Effector memory CD8-positive, alpha-beta T cell (primary cell): Measurements from ENCODE around the gene ZBTB43.
A peak's percentile ranks its signal among the peaks of the same experiment; 100 is the strongest.
"Not testable (repeated sequence)": the region's sequence is repeated elsewhere in the genome, so short reads cannot be mapped to it uniquely, and the experiment has no call there.

ENCODE experiments used
- ATAC-seq: fragments of 150-1000 bp; cut with Tn5 transposase; replicated peaks from 2 replicates; pipeline ENCODE4 v1.10.0; 2021; ENCODE audit warnings: mild to moderate bottlenecking, moderate library complexity
- DNase-seq, 3 experiments: peaks; one replicate each; pipeline ENCODE4 v3.0.0; 2021
- H3K27ac Mint-ChIP-seq, 2 donors: one replicate each; pipeline ENCODE4 v1.8.0; 2022; ENCODE audit warnings: mild to moderate bottlenecking in 2 of 2, mixed read lengths in 2 of 2, moderate library complexity in 2 of 2
- H3K27me3 Mint-ChIP-seq, 2 donors: one replicate each; pipeline ENCODE4 v1.8.0; 2022; ENCODE audit warnings: mixed read lengths in 2 of 2
- H3K36me3 Mint-ChIP-seq: one replicate; pipeline ENCODE4 v1.8.0; 2022; ENCODE audit warnings: mild to moderate bottlenecking, moderate library complexity, mixed read lengths; ENCODE audit not compliant: insufficient read depth
- H3K4me1 Mint-ChIP-seq, 2 donors: one replicate each; pipeline ENCODE4 v1.8.0; 2022; ENCODE audit warnings: low read depth in 2 of 2, mixed read lengths in 2 of 2
- H3K4me3 Mint-ChIP-seq, 2 donors: one replicate each; pipeline ENCODE4 v1.8.0; 2022; ENCODE audit warnings: mild to moderate bottlenecking in 2 of 2, mixed read lengths in 2 of 2, moderate library complexity in 2 of 2
- H3K9me3 Mint-ChIP-seq, 2 donors: one replicate each; pipeline ENCODE4 v1.8.0; 2022; ENCODE audit warnings: mixed read lengths in 2 of 2

Gene ZBTB43

DNA sequence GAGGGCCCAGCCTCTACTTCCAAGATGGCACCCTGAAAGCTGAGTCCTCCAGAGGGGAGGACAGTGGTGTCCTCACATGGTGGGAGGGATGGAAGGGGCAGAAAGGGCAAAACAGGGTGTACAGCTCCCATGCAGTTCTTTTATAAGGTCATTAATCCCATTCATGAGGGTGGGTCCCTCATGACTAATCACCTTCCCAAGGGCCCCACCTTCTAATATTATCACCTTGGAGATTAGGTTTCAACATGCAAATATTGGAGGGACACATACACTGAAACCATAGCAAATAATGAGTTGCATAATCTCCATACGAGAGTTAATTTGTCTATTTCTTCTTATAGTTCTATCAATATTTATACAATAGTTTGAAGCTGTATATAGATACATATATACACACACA lies 5.8 kb upstream of the ZBTB43 start:
- no peak for ATAC-seq
- DNase-seq: no peak
- H3K36me3 Mint-ChIP-seq: no peaks in the 10 kb centered on the region
- H3K4me1 Mint-ChIP-seq: peaks cover 2 to 3% of the 10 kb centered on the region in 2 donors
- H3K27ac Mint-ChIP-seq: no peak overlapping the region
- peaks cover 8% of the 10 kb centered on the region in 2 donors for H3K27me3 Mint-ChIP-seq
- no peak overlapping the region for H3K4me3 Mint-ChIP-seq
- H3K9me3 Mint-ChIP-seq: peaks cover 0 to 1% of the 10 kb centered on the region in 2 donors

DNA sequence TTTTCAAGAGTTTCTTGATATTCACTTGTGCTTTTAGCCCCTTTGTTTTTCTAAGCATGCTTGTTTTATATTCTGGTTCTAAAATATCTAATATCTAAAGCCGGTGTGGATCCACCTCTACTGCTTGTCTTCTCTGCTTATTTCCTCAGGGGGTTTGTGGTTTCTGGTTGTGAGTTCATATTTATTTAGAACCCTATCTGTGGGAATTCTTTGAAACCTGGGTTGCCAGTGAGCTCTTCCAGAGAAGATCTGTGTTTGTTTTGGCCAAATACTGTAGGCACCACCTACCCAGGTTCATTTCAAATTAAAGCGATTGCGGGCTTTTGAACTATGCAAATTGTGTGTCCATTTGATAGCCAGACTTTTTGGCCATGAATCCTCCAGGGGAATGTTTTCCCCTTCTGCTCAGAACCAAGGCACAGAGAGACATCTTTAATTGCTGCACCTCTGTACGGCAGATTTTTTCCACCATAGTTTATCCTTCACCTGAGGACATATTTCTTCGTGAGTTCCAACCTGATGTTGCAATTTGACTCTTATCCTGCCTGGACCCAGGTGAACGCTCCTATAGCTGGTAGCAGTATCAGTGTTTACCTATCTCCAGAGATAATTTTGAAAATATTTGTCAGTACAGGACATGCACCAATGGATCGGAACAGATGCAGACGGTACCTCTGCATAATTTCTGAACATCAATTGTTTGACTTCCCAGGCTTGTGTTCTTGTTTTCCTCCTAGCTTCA lies 2.4 kb upstream of the ZBTB43 start:
- H3K27me3 Mint-ChIP-seq: no peaks in the 10 kb centered on the region
- peaks cover 0 to 1% of the 10 kb centered on the region in 2 donors for H3K9me3 Mint-ChIP-seq
- H3K36me3 Mint-ChIP-seq: peaks cover 21% of the 10 kb centered on the region
- no peak overlapping the region for H3K4me3 Mint-ChIP-seq
- no peak for ATAC-seq
- H3K4me1 Mint-ChIP-seq: peaks cover 20 to 28% of the 10 kb centered on the region in 2 donors
- H3K27ac Mint-ChIP-seq: no peak overlapping the region
- no peak for DNase-seq

DNA sequence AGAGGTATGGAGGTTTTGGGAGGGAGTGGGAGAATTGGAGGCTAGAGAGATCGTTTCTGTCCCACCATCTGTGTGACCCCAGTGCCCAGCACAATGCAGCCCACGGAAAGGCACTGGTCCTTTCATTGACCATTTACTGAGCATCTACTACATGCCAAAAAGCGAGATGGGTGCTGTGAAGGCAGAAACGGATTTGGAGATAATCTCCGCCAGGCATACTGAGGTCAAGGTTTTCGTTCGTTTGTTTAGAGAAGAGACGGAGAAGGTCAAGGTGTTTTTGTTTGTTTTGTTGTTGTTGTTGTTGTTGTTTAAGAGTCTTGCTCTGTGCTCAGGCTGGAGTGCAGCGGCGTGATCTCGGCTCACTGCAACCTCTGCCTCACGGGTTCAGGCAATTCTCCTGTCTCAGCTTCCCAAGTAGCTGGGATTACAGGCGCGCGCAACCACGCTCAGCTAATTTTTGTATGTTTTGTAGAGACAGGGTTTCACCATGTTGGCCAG lies 593 bp upstream of the ZBTB43 start:
- Mint-ChIP-seq H3K4me1 (peaks cover 22 to 34% of the 10 kb centered on the region in 2 donors), H3K4me3 (peak overlapping the region; percentile 86 to 96), H3K9me3 (peaks cover 0 to 1% of the 10 kb centered on the region in 2 donors), H3K36me3 (peaks cover 31% of the 10 kb centered on the region), H3K27me3 (no peaks in the 10 kb centered on the region), H3K27ac (peak overlapping the region; percentile 93 to 98)
- no peak for DNase-seq
- no peak for ATAC-seq

- Mint-ChIP-seq H3K27me3 (no peaks in the 10 kb centered on the region), H3K27ac (peak overlapping the region; percentile 93 to 98), H3K9me3 (peaks cover 0 to 1% of the 10 kb centered on the region in 2 donors), H3K4me1 (peaks cover 22 to 34% of the 10 kb centered on the region in 2 donors), H3K4me3 (peak overlapping the region; percentile 86 to 96), H3K36me3 (peaks cover 45% of the 10 kb centered on the region)
- DNase-seq (peak; percentile 76 to 82 (median 80)), ATAC-seq (peak; percentile 90)
Measured at GRCh38 chr9:126805554-126806262, 868 bp downstream of the ZBTB43 start.

GRCh38 chr9:126806336-126806735 lies 1.5 kb downstream of the ZBTB43 start:
- Mint-ChIP-seq H3K4me3 (peak overlapping the region; percentile 86 to 96), H3K4me1 (peaks cover 22 to 34% of the 10 kb centered on the region in 2 donors), H3K36me3 (peaks cover 51% of the 10 kb centered on the region), H3K27ac (peak overlapping the region; percentile 93 to 98), H3K9me3 (peaks cover 0 to 1% of the 10 kb centered on the region in 2 donors), H3K27me3 (no peaks in the 10 kb centered on the region)
- ATAC-seq (no peak), DNase-seq (no peak)

- Mint-ChIP-seq H3K4me1 (peaks cover 30 to 50% of the 10 kb centered on the region in 2 donors), H3K36me3 (peaks cover 78% of the 10 kb centered on the region), H3K4me3 (no peak overlapping the region), H3K27me3 (no peaks in the 10 kb centered on the region), H3K9me3 (no peaks in the 10 kb centered on the region), H3K27ac (no peak overlapping the region)
- DNase-seq (no peak), ATAC-seq (no peak)
Measured at GRCh38 chr9:126809068-126809467, 4.2 kb downstream of the ZBTB43 start.

- not testable (repeated sequence) for H3K27me3 Mint-ChIP-seq, DNase-seq, H3K9me3 Mint-ChIP-seq, H3K27ac Mint-ChIP-seq, H3K4me3 Mint-ChIP-seq, ATAC-seq
- peaks cover 24 to 47% of the 10 kb centered on the region in 2 donors for H3K4me1 Mint-ChIP-seq
- H3K36me3 Mint-ChIP-seq: peaks cover 80% of the 10 kb centered on the region
Measured at GRCh38 chr9:126810221-126810620, 5.4 kb downstream of the ZBTB43 start.

DNA sequence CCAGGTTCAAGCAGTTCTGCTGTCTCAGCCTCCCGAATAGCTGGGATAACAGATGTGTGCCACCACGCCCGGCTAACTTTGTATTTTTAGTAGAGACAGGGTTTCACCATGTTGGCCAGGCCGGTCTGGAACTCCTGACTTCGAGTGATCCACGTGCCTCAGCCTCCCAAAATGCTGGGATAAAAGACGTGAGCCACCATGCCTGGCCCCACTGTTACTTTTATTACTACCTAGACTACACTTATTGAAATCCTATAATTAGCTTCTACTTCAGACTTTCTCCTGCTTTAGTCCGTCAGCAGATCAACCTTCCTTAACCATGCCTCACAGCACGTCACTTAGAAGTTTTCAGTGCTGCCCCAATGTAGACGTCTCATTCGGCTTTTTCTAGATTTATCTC lies 8.2 kb downstream of the ZBTB43 start:
- Mint-ChIP-seq H3K4me3 (no peak overlapping the region), H3K36me3 (peaks cover 82% of the 10 kb centered on the region)
- ATAC-seq: no peak

DNA sequence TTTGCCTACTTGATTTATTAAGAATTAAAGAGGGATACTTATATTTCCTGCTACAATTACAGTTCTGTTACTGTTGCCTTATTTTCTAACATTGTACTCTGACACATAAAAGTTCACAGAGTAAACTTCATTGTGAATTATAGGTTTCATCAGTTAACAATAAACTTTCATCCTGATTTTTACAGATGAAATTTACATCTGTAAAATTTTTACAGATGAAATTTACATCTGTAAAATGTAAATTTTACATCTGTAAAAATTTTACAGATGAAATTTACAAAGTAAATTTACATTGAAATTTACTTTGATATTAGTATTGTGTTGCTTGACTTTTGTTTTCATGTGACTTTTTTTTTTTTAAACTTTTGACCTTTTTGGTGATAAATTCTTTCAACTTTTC lies 9.3 kb downstream of the ZBTB43 start:
- Mint-ChIP-seq H3K4me1 (peaks cover 17 to 40% of the 10 kb centered on the region in 2 donors), H3K27me3 (no peaks in the 10 kb centered on the region), H3K36me3 (peaks cover 81% of the 10 kb centered on the region), H3K4me3 (no peak overlapping the region), H3K27ac (peak overlapping the region; percentile 57 to 64), H3K9me3 (peaks cover 0 to 3% of the 10 kb centered on the region in 2 donors)
- ATAC-seq: no peak
- no peak for DNase-seq

More for the DNA sequence above, 8.2 kb downstream of the ZBTB43 start:
- Mint-ChIP-seq H3K27me3 (no peaks in the 10 kb centered on the region), H3K27ac (no peak overlapping the region), H3K9me3 (peaks cover 0 to 3% of the 10 kb centered on the region in 2 donors), H3K4me1 (peaks cover 17 to 33% of the 10 kb centered on the region in 2 donors)
- DNase-seq: no peak

DNA sequence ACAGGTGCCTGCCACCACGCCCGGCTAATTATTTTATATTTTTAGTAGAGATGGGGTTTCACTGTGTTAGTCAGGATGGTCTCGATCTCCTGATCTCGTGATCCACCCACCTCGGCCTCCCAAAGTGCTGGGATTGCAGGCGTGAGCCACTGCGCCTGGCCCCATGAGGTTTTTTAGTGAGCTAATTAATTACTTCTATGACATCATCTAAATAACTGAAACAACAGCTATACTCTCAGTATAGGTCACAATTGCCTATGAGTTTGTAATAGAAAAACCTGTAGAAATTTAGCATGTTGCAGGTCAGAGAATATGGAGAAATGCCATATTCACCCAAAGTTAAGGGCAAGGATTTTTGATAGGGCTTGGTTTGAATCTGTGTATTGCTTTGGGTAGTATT lies 12.8 kb downstream of the ZBTB43 start:
- H3K4me3 Mint-ChIP-seq, ATAC-seq, H3K27ac Mint-ChIP-seq, H3K9me3 Mint-ChIP-seq, DNase-seq, H3K27me3 Mint-ChIP-seq: not testable (repeated sequence)
- peaks cover 28 to 44% of the 10 kb centered on the region in 2 donors for H3K4me1 Mint-ChIP-seq
- H3K36me3 Mint-ChIP-seq: peaks cover 65% of the 10 kb centered on the region

DNA sequence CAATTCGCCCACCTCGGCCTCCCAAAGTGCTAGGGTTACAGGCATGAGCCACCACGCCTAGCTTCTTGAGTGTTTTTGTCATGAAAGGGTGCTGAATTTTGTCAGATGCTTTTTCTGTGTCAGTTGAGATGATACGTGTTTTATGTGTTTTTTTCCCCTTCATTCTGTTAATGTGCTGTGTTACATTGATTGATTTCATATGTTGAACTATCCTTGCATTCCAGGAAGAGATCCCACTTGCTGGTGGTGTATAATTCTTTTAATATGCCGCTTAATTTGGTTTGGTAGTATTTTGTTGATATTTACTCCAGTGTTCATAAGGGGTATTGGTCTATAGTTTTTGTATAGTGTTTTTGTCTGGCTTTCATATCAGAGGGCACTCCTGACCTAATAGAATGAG lies 13.6 kb downstream of the ZBTB43 start:
- H3K36me3 Mint-ChIP-seq: peaks cover 60% of the 10 kb centered on the region
- peaks cover 24 to 43% of the 10 kb centered on the region in 2 donors for H3K4me1 Mint-ChIP-seq
- DNase-seq (no peak), ATAC-seq (no peak)
- peaks cover 0 to 3% of the 10 kb centered on the region in 2 donors for H3K9me3 Mint-ChIP-seq
- H3K27ac Mint-ChIP-seq: no peak overlapping the region
- H3K4me3 Mint-ChIP-seq: no peak overlapping the region
- no peaks in the 10 kb centered on the region for H3K27me3 Mint-ChIP-seq

DNA sequence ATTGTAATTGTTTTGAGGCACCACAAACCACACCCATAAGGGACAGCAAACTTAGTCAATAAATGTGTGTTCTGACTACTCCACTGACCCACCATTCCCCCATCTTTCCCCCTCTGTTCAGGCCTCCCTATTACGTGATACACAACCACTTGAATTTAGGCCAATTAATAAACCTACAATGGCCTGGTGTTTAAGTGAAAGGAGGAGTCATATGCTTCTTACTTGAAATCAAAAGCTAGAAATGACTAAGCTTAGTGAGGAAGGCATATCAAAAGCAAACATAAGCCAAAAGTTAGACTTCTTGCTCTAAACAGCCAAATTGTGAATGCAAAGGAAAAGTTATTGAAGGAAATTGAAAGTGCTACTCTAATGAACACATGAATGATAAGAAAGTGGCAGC lies 14.6 kb downstream of the ZBTB43 start:
- ATAC-seq (no peak), DNase-seq (no peak)
- H3K4me3 Mint-ChIP-seq: no peak overlapping the region
- no peak overlapping the region for H3K27ac Mint-ChIP-seq
- H3K27me3 Mint-ChIP-seq: no peaks in the 10 kb centered on the region
- H3K36me3 Mint-ChIP-seq: peaks cover 54% of the 10 kb centered on the region
- H3K9me3 Mint-ChIP-seq: peaks cover 0 to 3% of the 10 kb centered on the region in 2 donors
- peaks cover 26 to 40% of the 10 kb centered on the region in 2 donors for H3K4me1 Mint-ChIP-seq

GRCh38 chr9:126822278-126822677 lies 17.4 kb downstream of the ZBTB43 start:
- Mint-ChIP-seq H3K36me3 (peaks cover 48% of the 10 kb centered on the region), H3K4me1 (peaks cover 32 to 47% of the 10 kb centered on the region in 2 donors), H3K9me3 (no peaks in the 10 kb centered on the region), H3K27ac (no peak overlapping the region), H3K27me3 (no peaks in the 10 kb centered on the region), H3K4me3 (no peak overlapping the region)
- DNase-seq (no peak), ATAC-seq (no peak)
